NCI-H2196 treated with DMSO at 0.1 percent for 48 hours (cell line): ENCODE data around the gene LIPG.

Experiments
- DNase-seq: peaks from one replicate; lab custom pipeline; 2025; ENCODE audit not compliant: unreplicated experiment; lab: John Stamatoyannopoulos, UW

The LIPG gene

GRCh38 chr18:49546278-49546677 lies 15.6 kb upstream of the LIPG start:
- DNase-seq, result no peak

- DNase-seq, result no peak
Observed at GRCh38 chr18:49546719-49547273, 15.1 kb upstream of the LIPG start.

- DNase-seq, result no peak
Observed at GRCh38 chr18:49547701-49548100, 14.2 kb upstream of the LIPG start.

GRCh38 chr18:49548229-49548636 lies 13.6 kb upstream of the LIPG start:
- DNase-seq, result no peak

GRCh38 chr18:49550621-49551339 lies 11.1 kb upstream of the LIPG start:
- DNase-seq, result no peak

GRCh38 chr18:49553003-49553402 lies 8.9 kb upstream of the LIPG start:
- no peak for DNase-seq

- no peak for DNase-seq
Observed at GRCh38 chr18:49555641-49556040, 6.2 kb upstream of the LIPG start.

GRCh38 chr18:49558356-49558755 lies 3.5 kb upstream of the LIPG start:
- no peak for DNase-seq

GRCh38 chr18:49559326-49559931 lies 2.4 kb upstream of the LIPG start:
- DNase-seq, result peak; percentile 57

- no peak for DNase-seq
Observed at GRCh38 chr18:49560277-49560623, 1.6 kb upstream of the LIPG start.

GRCh38 chr18:49560624-49561288 lies 1.1 kb upstream of the LIPG start:
- no peak for DNase-seq

- no peak for DNase-seq
Observed at GRCh38 chr18:49562481-49563129, 748 bp downstream of the LIPG start.

GRCh38 chr18:49563130-49563540 lies 1.3 kb downstream of the LIPG start:
- no peak for DNase-seq

- DNase-seq, result no peak
Observed at GRCh38 chr18:49563701-49564517, 2.1 kb downstream of the LIPG start.

- DNase-seq, result no peak
Observed at GRCh38 chr18:49564518-49564834, 2.6 kb downstream of the LIPG start.

GRCh38 chr18:49565101-49565500 lies 3.2 kb downstream of the LIPG start:
- DNase-seq, result no peak

- peak; percentile 41 for DNase-seq
Observed at GRCh38 chr18:49565612-49566011, 3.8 kb downstream of the LIPG start.

GRCh38 chr18:49566217-49566770 lies 4.4 kb downstream of the LIPG start:
- no peak for DNase-seq

- no peak for DNase-seq
Observed at GRCh38 chr18:49566985-49567384, 5.1 kb downstream of the LIPG start.

GRCh38 chr18:49569724-49570123 lies 7.9 kb downstream of the LIPG start:
- DNase-seq, result no peak

GRCh38 chr18:49570836-49571235 lies 9.0 kb downstream of the LIPG start:
- no peak for DNase-seq
